GM19240 (cell line): ENCODE measurements around the gene CXXC5.

Experiments used
- DNase-seq: peaks from one replicate; pipeline ENCODE4 v3.0.0; 2011; ENCODE audit warnings: low spot score; ENCODE audit not compliant: insufficient read length

The CXXC5 gene

DNA sequence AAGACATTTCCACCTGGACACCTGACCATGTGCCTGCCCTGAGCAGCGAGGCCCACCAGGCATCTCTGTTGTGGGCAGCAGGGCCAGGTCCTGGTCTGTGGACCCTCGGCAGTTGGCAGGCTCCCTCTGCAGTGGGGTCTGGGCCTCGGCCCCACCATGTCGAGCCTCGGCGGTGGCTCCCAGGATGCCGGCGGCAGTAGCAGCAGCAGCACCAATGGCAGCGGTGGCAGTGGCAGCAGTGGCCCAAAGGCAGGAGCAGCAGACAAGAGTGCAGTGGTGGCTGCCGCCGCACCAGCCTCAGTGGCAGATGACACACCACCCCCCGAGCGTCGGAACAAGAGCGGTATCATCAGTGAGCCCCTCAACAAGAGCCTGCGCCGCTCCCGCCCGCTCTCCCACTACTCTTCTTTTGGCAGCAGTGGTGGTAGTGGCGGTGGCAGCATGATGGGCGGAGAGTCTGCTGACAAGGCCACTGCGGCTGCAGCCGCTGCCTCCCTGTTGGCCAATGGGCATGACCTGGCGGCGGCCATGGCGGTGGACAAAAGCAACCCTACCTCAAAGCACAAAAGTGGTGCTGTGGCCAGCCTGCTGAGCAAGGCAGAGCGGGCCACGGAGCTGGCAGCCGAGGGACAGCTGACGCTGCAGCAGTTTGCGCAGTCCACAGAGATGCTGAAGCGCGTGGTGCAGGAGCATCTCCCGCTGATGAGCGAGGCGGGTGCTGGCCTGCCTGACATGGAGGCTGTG lies 32.4 kb downstream of the CXXC5 start:
- DNase-seq, result no peak

GRCh38 chr5:139681112-139681458 lies 32.9 kb downstream of the CXXC5 start:
- DNase-seq, result no peak

DNA sequence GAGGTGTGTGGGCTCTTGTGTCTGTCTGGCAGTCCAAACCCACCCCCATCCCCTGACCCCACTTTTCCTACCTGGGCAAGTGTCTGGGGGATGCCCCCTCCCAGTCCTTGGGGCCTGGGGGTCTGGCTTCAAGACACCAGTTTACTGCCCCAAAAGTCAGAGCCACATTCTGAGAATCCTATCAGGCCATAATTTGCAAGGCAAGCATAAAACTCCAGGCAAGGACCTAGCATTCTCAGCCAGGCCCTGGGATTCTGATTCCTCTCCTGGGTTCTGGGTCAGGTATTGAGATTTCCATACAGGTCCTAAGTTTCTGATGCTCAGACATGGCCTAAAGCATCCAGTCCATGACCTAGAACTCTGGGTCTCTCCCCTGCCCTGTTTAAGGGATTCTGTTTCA lies 33.3 kb downstream of the CXXC5 start:
- no peak for DNase-seq

GRCh38 chr5:139682016-139682975 lies 34.1 kb downstream of the CXXC5 start:
- DNase-seq, result no peak

GRCh38 chr5:139683295-139684271 lies 35.4 kb downstream of the CXXC5 start:
- DNase-seq, result no peak

- DNase-seq, result no peak
These were observed 36.3 kb downstream of the CXXC5 start for GRCh38 chr5:139684350-139684880.

GRCh38 chr5:139684881-139685749 lies 37.0 kb downstream of the CXXC5 start:
- no peak for DNase-seq

GRCh38 chr5:139685886-139686285 lies 37.7 kb downstream of the CXXC5 start:
- DNase-seq, result no peak

GRCh38 chr5:139686356-139686705 lies 38.2 kb downstream of the CXXC5 start:
- no peak for DNase-seq

DNA sequence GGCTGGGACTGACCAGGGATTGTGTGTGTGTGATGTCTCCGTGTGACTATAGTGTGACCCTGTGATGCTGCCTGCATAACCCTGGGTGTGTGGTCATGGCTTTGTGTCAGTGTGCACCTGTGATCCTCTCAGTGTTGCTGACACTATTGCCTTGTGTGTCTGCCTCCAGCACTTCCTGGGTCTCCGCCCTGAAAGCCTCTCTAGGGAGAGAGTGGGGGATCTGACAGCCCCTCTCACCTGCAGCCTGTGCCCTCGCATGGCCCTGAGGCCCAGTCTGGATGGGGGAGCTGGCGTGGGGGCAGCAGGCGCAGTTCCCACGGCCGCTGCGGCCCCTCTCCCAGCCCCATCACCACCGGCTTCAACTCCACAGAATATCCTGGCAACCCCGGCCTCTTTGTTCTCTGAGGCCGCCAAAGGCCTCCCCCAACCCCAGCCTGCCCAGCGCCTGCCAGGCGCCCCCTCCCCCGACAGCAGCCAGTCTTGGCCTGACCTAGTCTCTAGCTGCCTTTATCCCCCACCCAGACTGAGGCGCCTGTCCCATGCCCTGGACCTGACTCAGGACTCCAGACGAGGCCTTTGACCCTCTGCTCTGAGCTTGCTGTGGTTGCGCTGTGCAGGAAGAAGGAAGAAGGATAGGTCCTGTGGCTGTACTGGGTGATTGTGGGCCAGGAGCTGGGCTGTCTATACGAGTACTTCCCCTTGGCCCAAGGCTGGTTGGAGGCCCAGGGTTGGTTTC lies 38.7 kb downstream of the CXXC5 start:
- no peak for DNase-seq

- DNase-seq, result no peak
These were observed 39.5 kb downstream of the CXXC5 start for GRCh38 chr5:139687656-139688055.

DNA sequence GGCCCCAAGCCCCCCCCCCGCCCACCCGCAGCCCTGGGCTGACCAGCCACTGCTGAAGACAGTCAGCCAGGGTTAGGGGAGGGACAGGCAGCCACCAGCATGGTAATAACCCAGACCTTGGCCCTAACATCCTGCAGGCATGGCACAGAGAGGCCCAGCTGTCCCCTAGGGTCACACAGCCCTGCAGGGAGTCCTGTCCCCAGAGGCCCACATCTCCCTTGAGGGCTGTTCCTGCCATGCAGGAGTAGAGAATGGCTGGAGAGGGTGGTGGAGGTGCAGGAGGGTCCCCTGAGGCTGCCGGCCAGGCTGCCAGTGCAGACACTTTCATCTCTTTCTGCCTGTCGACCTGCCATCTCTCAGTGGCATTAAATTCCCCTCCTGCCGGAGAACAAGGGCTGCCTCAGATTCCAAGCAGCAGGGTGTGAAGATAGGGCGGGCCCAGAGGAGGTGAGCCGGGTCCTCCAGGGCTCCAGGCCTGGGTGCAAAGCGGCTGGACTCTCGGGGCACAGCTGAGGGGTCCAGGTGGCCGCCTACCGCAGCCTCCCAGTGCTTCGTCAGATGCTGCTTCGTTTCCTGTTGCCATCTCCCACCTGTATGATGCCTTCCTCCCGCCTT lies 40.0 kb downstream of the CXXC5 start:
- no peak for DNase-seq

DNA sequence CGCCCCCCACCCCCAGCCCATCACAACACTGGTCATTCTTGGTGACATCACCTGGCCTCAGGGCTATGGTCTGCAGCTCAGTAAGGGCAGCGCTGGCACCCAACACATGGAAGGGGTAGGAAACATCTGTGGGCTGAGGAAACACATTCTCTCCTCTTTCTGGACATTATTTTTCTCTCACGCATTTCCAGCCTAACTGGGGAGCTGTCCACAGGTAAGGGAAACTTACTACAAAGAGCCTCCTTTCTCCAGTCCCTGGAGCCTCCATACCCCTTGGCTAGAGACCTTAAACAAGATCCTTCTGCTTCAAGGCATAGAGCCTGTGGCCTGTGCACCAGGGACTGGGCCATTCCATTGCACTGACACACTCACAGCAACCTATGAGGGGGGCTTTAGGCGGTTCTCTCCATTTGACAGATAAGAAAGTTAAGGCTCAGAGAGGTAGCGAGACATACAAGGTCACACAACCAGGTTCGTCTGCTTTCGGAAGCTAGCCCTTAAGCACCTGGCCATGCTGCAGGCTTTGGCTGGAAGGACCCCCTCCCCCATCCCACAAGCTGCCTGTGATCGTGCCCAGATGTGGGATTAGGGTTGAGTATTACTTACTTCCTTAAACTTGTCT lies 40.7 kb downstream of the CXXC5 start:
- DNase-seq, result no peak

GRCh38 chr5:139689631-139690063 lies 41.5 kb downstream of the CXXC5 start:
- no peak for DNase-seq

- DNase-seq, result no peak
These were observed 42.1 kb downstream of the CXXC5 start for GRCh38 chr5:139690064-139690802.

- DNase-seq, result no peak
These were observed 42.9 kb downstream of the CXXC5 start for GRCh38 chr5:139690803-139691629.

DNA sequence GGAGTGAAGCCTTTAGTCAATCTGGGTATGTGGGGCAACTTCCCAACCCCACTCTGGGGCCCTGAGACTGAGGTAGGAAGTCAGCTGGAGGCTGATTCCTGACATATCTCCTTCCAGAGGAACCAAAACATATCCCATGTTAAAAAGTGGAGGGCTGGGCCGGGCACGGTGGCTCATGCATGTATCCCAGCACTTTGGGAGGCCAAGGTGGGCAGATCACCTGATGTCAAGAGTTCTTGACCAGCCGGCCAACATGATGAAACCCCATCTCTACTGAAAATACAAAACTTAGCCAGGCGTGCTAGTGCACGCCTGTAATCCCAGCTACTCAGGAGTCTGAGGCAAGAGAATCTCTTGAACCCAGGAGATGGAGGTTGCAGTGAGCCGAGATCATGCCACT lies 44.0 kb downstream of the CXXC5 start:
- DNase-seq, result no peak
